Panc1 (cell line): Measurements from ENCODE around the gene MGAT5B. TPM values are rescaled to one million over a fixed set of nuclear protein-coding genes. Genes with fewer than 3 reads are reported as not detected.

Experiments used
- ATAC-seq: fragments of 200-7000 bp; cut with Tn5 transposase; 2 replicates; pipeline ENCODE4 v1.9.1; 2020; ENCODE audit warnings: mild to moderate bottlenecking, moderate library complexity
- BruUV-seq: library from RNA; stranded (reverse); fragments of 400-500 nt; replicated peaks from 2 replicates; lab custom pipeline; 2021; lab: Mats Ljungman, UMichigan
- CTCF ChIA-PET: fragments of 300-600 bp; sonication (Branson Sonifier 250); formaldehyde crosslinking; loops from one replicate; lab custom pipeline; 2022; ENCODE audit warnings: antibody characterized with exemption; lab: Charles Lee
- POLR2A ChIA-PET: fragments of 300-600 bp; sonication (Branson Sonifier 250); formaldehyde crosslinking; loops from one replicate; lab custom pipeline; 2022; ENCODE audit warnings: antibody characterized with exemption; lab: Charles Lee
- DNase-seq: peaks from one replicate; pipeline ENCODE4 v3.0.0-alpha.2; 2010; ENCODE audit warnings: low read depth, low spot score
- H3K27ac ChIP-seq: 2 replicates; pipeline ENCODE4 v1.5.1; 2011; ENCODE audit warnings: mild to moderate bottlenecking, low read length, inconsistent platforms
- H3K27me3 ChIP-seq: fragments of 200-500 bp; sonication (Bioruptor generic); 2 replicates; pipeline ENCODE4 v1.6.0; 2014; ENCODE audit warnings: low read length, inconsistent platforms; ENCODE audit not compliant: control insufficient read depth, insufficient read depth
- H3K36me3 ChIP-seq: fragments of 200-500 bp; sonication (Bioruptor generic); 2 replicates; pipeline ENCODE4 v1.5.1; 2014; ENCODE audit warnings: inconsistent platforms, mild to moderate bottlenecking, low read length, moderate library complexity; ENCODE audit not compliant: control insufficient read depth, insufficient read depth
- H3K4me1 ChIP-seq: 2 replicates; pipeline ENCODE4 v1.5.1; 2011; ENCODE audit warnings: inconsistent platforms, mild to moderate bottlenecking, low read length, moderate library complexity; ENCODE audit not compliant: control insufficient read depth, insufficient read depth
- H3K4me3 ChIP-seq, 2 experiments: 2 replicates each; pipeline ENCODE4 v1.5.1; 2011 to 2012; ENCODE audit warnings: low read depth in 2 of 2, low read length in 2 of 2, mild to moderate bottlenecking in 2 of 2, inconsistent platforms in 1 of 2, moderate library complexity in 1 of 2
- H3K9me3 ChIP-seq: fragments of 200-500 bp; sonication (Bioruptor generic); 2 replicates; pipeline ENCODE4 v1.5.1; 2014; ENCODE audit warnings: low read depth, mild to moderate bottlenecking, inconsistent platforms, low read length, moderate library complexity; ENCODE audit not compliant: control insufficient read depth, insufficient read depth
- POLR2AphosphoS5 ChIP-seq: IDR thresholded peaks from 2 replicates; pipeline ENCODE4 v1.6.1; 2012; ENCODE audit warnings: mild to moderate bottlenecking, low read depth, low read length, moderate library complexity
- REST ChIP-seq, 2 experiments: IDR thresholded peaks; 2 replicates each; pipeline ENCODE4 v1.6.1; 2011 to 2012; ENCODE audit warnings: low read depth in 2 of 2, control low read depth in 1 of 2, low read length in 1 of 2, mild to moderate bottlenecking in 1 of 2, moderate library complexity in 1 of 2; ENCODE audit not compliant: insufficient read depth in 1 of 2
- SIN3A ChIP-seq: IDR thresholded peaks from 2 replicates; pipeline ENCODE4 v1.6.1; 2012; ENCODE audit warnings: low read depth, mild to moderate bottlenecking, low read length, moderate library complexity, borderline replicate concordance; ENCODE audit not compliant: insufficient read depth
- TCF7L2 ChIP-seq: IDR thresholded peaks from 2 replicates; pipeline ENCODE4 v1.6.1; 2011; ENCODE audit warnings: mild to moderate bottlenecking, low read depth, low read length, inconsistent platforms
- in situ Hi-C: cut with HindIII; loops from 2 replicates; pipeline ENCODE4 v1.10.0; 2016; ENCODE audit warnings: low sequenced_read_pairs, low pct_unique_long_range_greater_than_20kb
- intact Hi-C: fragments of 100-400 bp; cut with micrococcal nuclease; formaldehyde crosslinking; loops from one replicate; pipeline ENCODE4 v1.10.0; 2022; ENCODE audit not compliant: unreplicated experiment
- total RNA-seq: library from RNA; stranded (reverse); gene quantifications from one replicate; pipeline ENCODE4 v1.2.1, GENCODE V29; 2021; ENCODE audit not compliant: unreplicated experiment
- TF ChIP-seq, protein P1 (sequence below): fragments of 450-650 bp; IDR thresholded peaks from 2 replicates; pipeline ENCODE4 v1.5.1; 2017; ENCODE audit warnings: mild to moderate bottlenecking

Gene MGAT5B
- total RNA-seq, 1 experiment from 2014 or later, result 34.9 TPM

GRCh38 chr17:76966016-76966415, 97.8 kb downstream of the MGAT5B start:
- in situ Hi-C loops (no loop called here), intact Hi-C loops (no loop called here)
- no peak for ATAC-seq
- Histone ChIP-seq H3K27ac (no peak overlapping the region), H3K27me3 (no peaks in the 10 kb centered on the region; the same call in 1 of the 2 replicates), H3K4me3 (no peak overlapping the region), H3K36me3 (no peaks in the 10 kb centered on the region), H3K4me1 (peaks cover 10% of the 10 kb centered on the region), H3K9me3 (no peaks in the 10 kb centered on the region)
- ChIA-PET CTCF (no interaction called here), POLR2A (no interaction called here)
- no TSS peak for BruUV-seq
- TF ChIP-seq REST (IDR thresholded peaks at IDR 0.05; ENCODE audit: insufficient read depth in 1 of 2, low read depth in 2 of 2, low read length in 1 of 2), result no peak
- TF ChIP-seq SIN3A, result no peak
- no peak for TF ChIP-seq POLR2AphosphoS5
- no peak for TF ChIP-seq TCF7L2
- TF ChIP-seq, protein P1, sequence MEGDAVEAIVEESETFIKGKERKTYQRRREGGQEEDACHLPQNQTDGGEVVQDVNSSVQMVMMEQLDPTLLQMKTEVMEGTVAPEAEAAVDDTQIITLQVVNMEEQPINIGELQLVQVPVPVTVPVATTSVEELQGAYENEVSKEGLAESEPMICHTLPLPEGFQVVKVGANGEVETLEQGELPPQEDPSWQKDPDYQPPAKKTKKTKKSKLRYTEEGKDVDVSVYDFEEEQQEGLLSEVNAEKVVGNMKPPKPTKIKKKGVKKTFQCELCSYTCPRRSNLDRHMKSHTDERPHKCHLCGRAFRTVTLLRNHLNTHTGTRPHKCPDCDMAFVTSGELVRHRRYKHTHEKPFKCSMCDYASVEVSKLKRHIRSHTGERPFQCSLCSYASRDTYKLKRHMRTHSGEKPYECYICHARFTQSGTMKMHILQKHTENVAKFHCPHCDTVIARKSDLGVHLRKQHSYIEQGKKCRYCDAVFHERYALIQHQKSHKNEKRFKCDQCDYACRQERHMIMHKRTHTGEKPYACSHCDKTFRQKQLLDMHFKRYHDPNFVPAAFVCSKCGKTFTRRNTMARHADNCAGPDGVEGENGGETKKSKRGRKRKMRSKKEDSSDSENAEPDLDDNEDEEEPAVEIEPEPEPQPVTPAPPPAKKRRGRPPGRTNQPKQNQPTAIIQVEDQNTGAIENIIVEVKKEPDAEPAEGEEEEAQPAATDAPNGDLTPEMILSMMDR, result no peak
- DNase-seq, result no peak

- BruUV-seq, result no TSS peak
- H3K27me3 ChIP-seq, result no peaks in the 10 kb centered on the region; the same call in 1 of the 2 replicates
- peaks cover 10% of the 10 kb centered on the region for H3K4me1 ChIP-seq
- no peaks in the 10 kb centered on the region for H3K9me3 ChIP-seq
- no peaks in the 10 kb centered on the region for H3K36me3 ChIP-seq
- TF ChIP-seq TCF7L2 (no peak), REST (IDR thresholded peaks at IDR 0.05; ENCODE audit: insufficient read depth in 1 of 2, low read depth in 2 of 2, low read length in 1 of 2) (no peak), SIN3A (no peak), POLR2AphosphoS5 (no peak)
- TF ChIP-seq, protein P1, result no peak
- no peak overlapping the region for H3K4me3 ChIP-seq
- intact Hi-C loops (no loop called here), in situ Hi-C loops (no loop called here)
- CTCF ChIA-PET, result no interaction called here
- H3K27ac ChIP-seq, result no peak overlapping the region
- POLR2A ChIA-PET, result no interaction called here
- ATAC-seq (no peak), DNase-seq (no peak)
Observed at GRCh38 chr17:76966486-76967181, 98.4 kb downstream of the MGAT5B start.
